ENCODE data around the gene EXOC4.

EXOC4 gene

DNA sequence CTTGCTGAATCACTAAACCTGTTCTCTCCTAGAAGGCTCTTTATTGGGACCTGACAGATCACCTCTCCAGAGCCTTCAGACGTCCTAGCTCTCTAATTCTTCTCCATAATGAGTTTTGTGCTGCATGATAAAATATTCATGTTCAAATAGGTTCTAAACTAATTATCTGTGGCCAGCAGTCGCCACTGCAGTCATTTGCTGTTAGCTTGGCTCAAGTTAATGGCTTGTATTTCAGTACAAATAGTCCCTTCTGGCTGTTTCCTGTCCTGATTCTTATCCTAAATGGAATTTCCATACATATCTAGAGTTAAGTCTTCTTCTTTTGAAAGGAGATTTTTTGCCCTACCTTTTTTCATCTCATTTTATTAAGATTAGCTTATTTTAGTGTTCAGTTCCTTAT, 303.2 kb downstream of the EXOC4 start:
- no peaks in the 10 kb centered on the region for H3K4me1 ChIP-seq
- intact Hi-C loops (cut with DNase I; ENCODE audit: low total_unique reads), result no loop called here
- no peak overlapping the region for H3K27ac ChIP-seq

DNA sequence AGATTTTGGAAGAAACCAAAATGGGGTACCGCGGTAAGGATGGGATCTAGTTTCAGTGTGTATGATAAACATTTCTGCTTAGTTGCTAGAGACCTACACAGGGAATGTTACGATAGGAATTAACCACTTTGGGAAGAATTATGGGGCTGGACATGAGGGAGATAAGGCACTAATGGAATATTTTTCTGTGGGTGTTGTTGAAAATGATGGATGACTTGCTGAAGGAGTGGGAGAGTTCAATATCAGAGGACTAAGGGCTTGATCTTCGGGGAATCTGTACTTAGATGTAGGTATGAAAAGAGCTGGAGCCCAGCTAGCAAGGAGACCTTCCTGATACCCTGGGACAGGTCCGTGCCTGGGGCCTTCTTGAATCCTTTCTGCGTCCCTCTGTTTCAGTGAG, 303.7 kb downstream of the EXOC4 start:
- H3K4me3 ChIP-seq, result no peak overlapping the region
- DNase-seq, result no peak
- no peak overlapping the region for H3K27ac ChIP-seq
- H3K9me3 ChIP-seq, result no peaks in the 10 kb centered on the region
- intact Hi-C loops (cut with DNase I; ENCODE audit: low total_unique reads), result no loop called here
- H3K4me1 ChIP-seq, result no peaks in the 10 kb centered on the region
- no peaks in the 10 kb centered on the region for H3K27me3 ChIP-seq
- H3K36me3 ChIP-seq, result no peaks in the 10 kb centered on the region
- no peak for TF ChIP-seq CTCF (IDR thresholded peaks at IDR 0.05)

More for the DNA sequence above, 303.2 kb downstream of the EXOC4 start:
- Histone ChIP-seq H3K9me3 (no peaks in the 10 kb centered on the region), H3K4me3 (no peak overlapping the region), H3K27me3 (no peaks in the 10 kb centered on the region), H3K36me3 (no peaks in the 10 kb centered on the region)
- DNase-seq, result no peak
- TF ChIP-seq CTCF (IDR thresholded peaks at IDR 0.05), result no peak

DNA sequence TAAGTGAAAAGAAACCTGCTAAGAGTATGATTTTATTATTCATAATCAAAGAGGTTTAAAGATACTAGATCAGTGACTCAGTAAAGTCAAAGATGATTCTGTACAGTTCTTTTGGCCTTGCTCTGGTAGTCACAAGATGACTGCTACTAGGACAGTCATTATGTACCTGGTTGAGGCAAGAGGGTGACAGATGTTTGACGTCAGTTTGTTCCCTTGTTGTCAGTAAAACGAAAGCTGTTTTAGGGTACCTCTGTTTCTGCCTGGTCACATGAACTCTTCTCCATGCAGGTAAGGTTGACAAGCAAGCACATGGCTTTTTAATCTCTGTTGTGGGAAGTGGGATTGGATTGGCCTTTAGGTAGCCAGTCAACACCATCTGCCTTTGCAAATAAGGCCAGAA, 308.0 kb downstream of the EXOC4 start:
- no peak overlapping the region for H3K4me3 ChIP-seq
- no peaks in the 10 kb centered on the region for H3K4me1 ChIP-seq
- H3K36me3 ChIP-seq, result no peaks in the 10 kb centered on the region
- no peak for DNase-seq
- no peak for TF ChIP-seq CTCF (IDR thresholded peaks at IDR 0.05)
- intact Hi-C loops (cut with DNase I; ENCODE audit: low total_unique reads), result no loop called here
- no peaks in the 10 kb centered on the region for H3K27me3 ChIP-seq
- no peaks in the 10 kb centered on the region for H3K9me3 ChIP-seq
- H3K27ac ChIP-seq, result no peak overlapping the region

DNA sequence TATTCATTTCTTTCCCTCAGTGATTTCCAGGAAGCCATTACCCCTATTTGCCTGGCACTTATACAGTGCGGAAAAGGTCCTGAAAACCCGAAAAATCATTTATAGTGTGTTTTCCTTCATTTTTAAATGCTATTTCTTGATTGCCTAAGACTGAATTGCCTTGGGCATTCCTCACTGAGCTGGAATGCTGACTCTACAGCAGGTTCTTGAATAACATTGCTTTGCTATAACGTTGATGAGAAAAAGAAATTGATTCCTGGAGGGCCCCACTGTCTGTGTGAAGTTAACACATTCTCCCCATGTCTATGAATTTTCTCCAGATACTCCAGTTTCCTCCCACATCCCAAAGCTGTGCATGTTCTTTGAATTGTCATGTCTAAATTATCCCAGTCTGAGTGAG, 308.5 kb downstream of the EXOC4 start:
- Histone ChIP-seq H3K9me3 (no peaks in the 10 kb centered on the region), H3K27me3 (no peaks in the 10 kb centered on the region), H3K4me1 (no peaks in the 10 kb centered on the region), H3K4me3 (no peak overlapping the region), H3K36me3 (no peaks in the 10 kb centered on the region), H3K27ac (no peak overlapping the region)
- intact Hi-C loops (cut with DNase I; ENCODE audit: low total_unique reads), result no loop called here
- DNase-seq, result no peak
- no peak for TF ChIP-seq CTCF (IDR thresholded peaks at IDR 0.05)

- Histone ChIP-seq H3K4me3 (no peak overlapping the region), H3K9me3 (no peaks in the 10 kb centered on the region), H3K27me3 (no peaks in the 10 kb centered on the region), H3K4me1 (no peaks in the 10 kb centered on the region), H3K27ac (no peak overlapping the region), H3K36me3 (no peaks in the 10 kb centered on the region)
- DNase-seq, result no peak
- TF ChIP-seq CTCF (IDR thresholded peaks at IDR 0.05), result no peak
- intact Hi-C loops (cut with DNase I; ENCODE audit: low total_unique reads), result no loop called here
Observed at GRCh38 chr7:133562621-133563020, 309.7 kb downstream of the EXOC4 start.

DNA sequence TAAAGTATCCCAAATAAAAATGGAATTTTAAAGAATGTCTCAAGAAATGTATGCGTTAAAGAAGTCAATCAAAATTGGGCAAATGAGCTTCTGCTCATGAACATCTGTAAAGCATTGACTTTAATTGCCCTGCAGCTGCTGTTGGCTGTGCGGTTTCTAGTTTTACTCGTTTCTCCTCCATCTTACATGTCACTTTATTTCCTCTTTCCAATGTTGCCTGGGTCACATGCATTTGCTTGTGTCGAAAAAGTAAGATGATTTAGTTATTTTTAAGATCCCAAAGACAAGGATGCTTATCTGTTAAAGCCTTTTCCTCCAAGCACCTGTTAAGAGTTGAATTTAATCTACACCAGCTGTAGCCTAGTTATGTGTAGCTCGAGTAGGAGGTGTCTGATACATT, 310.4 kb downstream of the EXOC4 start:
- Histone ChIP-seq H3K27ac (no peak overlapping the region), H3K4me1 (no peaks in the 10 kb centered on the region), H3K36me3 (no peaks in the 10 kb centered on the region), H3K27me3 (no peaks in the 10 kb centered on the region), H3K4me3 (no peak overlapping the region), H3K9me3 (no peaks in the 10 kb centered on the region)
- TF ChIP-seq CTCF (IDR thresholded peaks at IDR 0.05), result no peak
- DNase-seq, result no peak
- intact Hi-C loops (cut with DNase I; ENCODE audit: low total_unique reads), result no loop called here
